Tibial artery (tissue), 4 donors: ENCODE results near the gene DROSHA.

Experiments used
- DNase-seq, 2 donors: peaks; one replicate each; pipeline ENCODE4 v3.0.0-alpha.2; 2019
- H3K27ac ChIP-seq, 2 donors: fragments of 200-600 bp; sonication (generic) in 1 of 2; 1 replicate in 1 of 2; 2 replicates in 1 of 2; pipeline ENCODE4 v1.5.1; 2018 to 2019; ENCODE audit warnings: mild to moderate bottlenecking in 1 of 2
- H3K27me3 ChIP-seq, 2 donors: fragments of 200-600 bp; sonication (generic) in 1 of 2; one replicate each; pipeline versions ENCODE4 v1.5.1 to v1.6.0; 2016 to 2019
- H3K36me3 ChIP-seq, 3 donors: fragments of 200-600 bp; sonication (generic) in 2 of 3; one replicate each; pipeline ENCODE4 v1.5.1; 2016 to 2019; ENCODE audit warnings: mild to moderate bottlenecking in 2 of 3
- H3K4me1 ChIP-seq, 4 donors: fragments of 200-600 bp; sonication (generic) in 2 of 4; 1 replicate in 3 of 4; 2 replicates in 1 of 4; pipeline ENCODE4 v1.5.1; 2016 to 2019
- H3K4me3 ChIP-seq, 2 donors: fragments of 200-600 bp; sonication (generic) in 1 of 2; 1 replicate in 1 of 2; 2 replicates in 1 of 2; pipeline ENCODE4 v1.5.1; 2018 to 2019; ENCODE audit warnings: mild to moderate bottlenecking in 2 of 2
- H3K9me3 ChIP-seq, 3 donors: fragments of 200-600 bp; sonication (generic) in 1 of 3; one replicate each; pipeline ENCODE4 v1.5.1; 2016 to 2019
- intact Hi-C: fragments of 100-400 bp; cut with DNase I; formaldehyde crosslinking; loops from one replicate; pipeline ENCODE4 v1.15.0; 2023; ENCODE audit warnings: low total_unique reads
- TF ChIP-seq, protein P1 (sequence below), 2 experiments: fragments of 200-600 bp in 1 of 2; fragments of 450-650 bp in 1 of 2; IDR thresholded peaks; one replicate each; pipeline ENCODE4 v1.5.1; 2017 to 2019; ENCODE audit warnings: antibody characterized with exemption in 2 of 2, mild to moderate bottlenecking in 1 of 2, moderate library complexity in 1 of 2

Gene DROSHA

DNA sequence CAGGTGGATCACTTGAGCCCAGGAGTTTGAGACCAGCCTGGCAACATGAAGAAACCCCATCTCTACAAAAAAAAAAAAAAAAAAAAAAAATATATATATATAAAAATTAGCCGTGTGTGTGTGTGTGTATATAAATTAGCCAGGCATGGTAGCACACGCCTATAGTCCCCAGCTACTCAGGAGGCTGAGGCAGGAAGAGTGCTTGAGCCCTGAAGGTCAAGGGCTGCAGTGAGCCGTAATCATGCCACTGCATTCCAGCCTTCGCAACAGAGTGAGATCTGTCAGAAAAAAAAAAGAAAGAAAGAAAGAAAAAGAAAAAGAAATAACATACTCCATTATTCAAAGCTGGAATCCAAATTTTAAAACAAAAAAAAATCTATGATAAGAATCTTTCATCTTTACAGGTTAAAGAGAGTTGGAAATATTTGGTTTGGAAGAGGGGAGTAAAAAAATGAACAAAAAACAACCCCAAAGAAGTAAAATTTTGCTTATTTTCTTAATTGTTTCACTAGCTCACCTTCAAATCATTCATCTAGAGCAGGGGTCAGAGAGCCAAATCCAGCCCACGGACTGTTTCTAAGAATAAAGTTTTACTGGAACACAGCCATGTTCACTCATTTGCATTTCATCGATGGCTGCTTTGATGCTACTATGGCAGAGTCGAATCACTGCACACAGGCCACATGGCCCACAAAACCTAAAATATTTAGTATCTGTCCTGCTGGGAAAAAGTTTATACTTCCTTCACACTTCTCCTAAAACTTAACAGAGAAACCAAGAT lies 109.9 kb downstream of the DROSHA start:
- Histone ChIP-seq H3K4me1 (peaks cover 0 to 4% (median 0%) of the 10 kb centered on the region in 4 donors), H3K36me3 (peaks cover 38 to 65% (median 55%) of the 10 kb centered on the region in 3 donors), H3K27ac (no peak overlapping the region), H3K27me3 (no peaks in the 10 kb centered on the region), H3K9me3 (no peaks in the 10 kb centered on the region), H3K4me3 (no peak overlapping the region)
- intact Hi-C loops = no loop called here
- no peak for DNase-seq
- TF ChIP-seq, protein P1, sequence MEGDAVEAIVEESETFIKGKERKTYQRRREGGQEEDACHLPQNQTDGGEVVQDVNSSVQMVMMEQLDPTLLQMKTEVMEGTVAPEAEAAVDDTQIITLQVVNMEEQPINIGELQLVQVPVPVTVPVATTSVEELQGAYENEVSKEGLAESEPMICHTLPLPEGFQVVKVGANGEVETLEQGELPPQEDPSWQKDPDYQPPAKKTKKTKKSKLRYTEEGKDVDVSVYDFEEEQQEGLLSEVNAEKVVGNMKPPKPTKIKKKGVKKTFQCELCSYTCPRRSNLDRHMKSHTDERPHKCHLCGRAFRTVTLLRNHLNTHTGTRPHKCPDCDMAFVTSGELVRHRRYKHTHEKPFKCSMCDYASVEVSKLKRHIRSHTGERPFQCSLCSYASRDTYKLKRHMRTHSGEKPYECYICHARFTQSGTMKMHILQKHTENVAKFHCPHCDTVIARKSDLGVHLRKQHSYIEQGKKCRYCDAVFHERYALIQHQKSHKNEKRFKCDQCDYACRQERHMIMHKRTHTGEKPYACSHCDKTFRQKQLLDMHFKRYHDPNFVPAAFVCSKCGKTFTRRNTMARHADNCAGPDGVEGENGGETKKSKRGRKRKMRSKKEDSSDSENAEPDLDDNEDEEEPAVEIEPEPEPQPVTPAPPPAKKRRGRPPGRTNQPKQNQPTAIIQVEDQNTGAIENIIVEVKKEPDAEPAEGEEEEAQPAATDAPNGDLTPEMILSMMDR (IDR thresholded peaks at IDR 0.05) = no peak

DNA sequence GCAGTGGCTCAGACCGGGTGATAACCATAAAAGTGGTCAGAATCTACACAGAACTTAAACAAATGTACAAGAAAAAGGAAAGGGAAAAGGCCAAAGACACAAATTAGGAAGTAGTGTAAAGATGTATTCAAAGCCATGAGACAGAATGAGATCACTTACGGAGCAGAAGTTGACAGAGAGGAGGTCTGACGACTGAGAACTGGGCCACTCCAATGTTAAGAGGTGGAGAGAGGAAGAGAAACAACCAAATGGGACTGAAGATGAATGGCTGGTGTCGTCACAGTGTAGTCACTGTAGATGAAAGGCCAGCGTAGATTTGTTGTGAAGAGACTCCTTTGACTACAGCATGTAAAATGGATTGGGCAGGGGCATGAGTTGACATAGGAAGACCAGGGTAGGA lies 114.4 kb downstream of the DROSHA start:
- no peak for DNase-seq
- TF ChIP-seq, protein P1 (IDR thresholded peaks at IDR 0.05) = no peak
- H3K4me3 ChIP-seq = no peak overlapping the region
- intact Hi-C loops = no loop called here
- H3K9me3 ChIP-seq = no peaks in the 10 kb centered on the region
- no peak overlapping the region for H3K27ac ChIP-seq
- H3K4me1 ChIP-seq = peaks cover 0 to 4% (median 0%) of the 10 kb centered on the region in 4 donors
- H3K36me3 ChIP-seq = peaks cover 49 to 67% (median 63%) of the 10 kb centered on the region in 3 donors
- H3K27me3 ChIP-seq = no peaks in the 10 kb centered on the region

DNA sequence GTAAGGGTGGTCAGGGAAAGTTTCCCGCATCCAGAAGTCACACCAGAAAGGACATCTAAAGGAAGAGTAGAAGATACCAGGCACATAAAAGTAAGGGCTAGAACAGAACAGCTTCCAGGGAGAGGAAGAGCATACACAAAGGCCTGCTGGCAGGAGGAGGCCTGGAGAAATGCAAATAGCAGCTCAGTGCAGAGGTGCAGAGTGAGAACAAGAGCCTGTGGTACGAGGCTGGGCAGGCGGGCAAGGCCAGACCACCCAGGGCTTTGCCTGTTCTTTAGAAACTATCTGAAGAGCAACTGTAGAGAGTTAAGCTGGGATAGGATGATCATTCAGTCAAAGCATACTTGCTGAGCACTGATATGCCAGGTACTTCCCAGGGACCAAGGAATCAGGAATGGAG lies 115.3 kb downstream of the DROSHA start:
- H3K27me3 ChIP-seq = no peaks in the 10 kb centered on the region
- peaks cover 49 to 77% (median 63%) of the 10 kb centered on the region in 3 donors for H3K36me3 ChIP-seq

DNA sequence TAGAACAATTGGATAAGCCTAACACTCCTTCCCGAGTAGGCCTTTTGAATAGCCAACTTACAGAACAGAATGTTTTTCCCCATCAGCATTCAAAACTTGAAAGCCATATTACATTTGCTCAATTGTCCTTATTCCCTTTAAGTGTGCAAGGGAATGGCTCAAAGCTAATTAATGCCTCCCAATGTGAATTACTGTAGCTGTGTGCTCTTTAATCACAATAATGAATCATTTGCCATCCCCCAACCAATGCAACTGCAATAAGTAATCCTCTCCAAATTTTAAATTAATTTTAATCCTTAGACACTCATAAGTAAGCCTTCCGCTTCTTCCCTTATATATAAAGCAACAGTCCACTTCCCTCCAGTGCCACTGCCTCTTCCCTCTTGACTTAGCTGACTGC lies 115.9 kb downstream of the DROSHA start:
- no peaks in the 10 kb centered on the region for H3K4me1 ChIP-seq
- H3K27me3 ChIP-seq = no peaks in the 10 kb centered on the region
- intact Hi-C loops = no loop called here
- H3K27ac ChIP-seq = no peak overlapping the region
- TF ChIP-seq, protein P1 (IDR thresholded peaks at IDR 0.05) = no peak
- no peak for DNase-seq
- no peaks in the 10 kb centered on the region for H3K9me3 ChIP-seq
- no peak overlapping the region for H3K4me3 ChIP-seq
- H3K36me3 ChIP-seq = peaks cover 47 to 75% (median 62%) of the 10 kb centered on the region in 3 donors

More for the DNA sequence above, 115.3 kb downstream of the DROSHA start:
- intact Hi-C loops = no loop called here
- H3K27ac ChIP-seq = no peak overlapping the region
- H3K4me1 ChIP-seq = no peaks in the 10 kb centered on the region
- H3K4me3 ChIP-seq = no peak overlapping the region
- TF ChIP-seq, protein P1 (IDR thresholded peaks at IDR 0.05) = no peak
- H3K9me3 ChIP-seq = no peaks in the 10 kb centered on the region
- no peak for DNase-seq

DNA sequence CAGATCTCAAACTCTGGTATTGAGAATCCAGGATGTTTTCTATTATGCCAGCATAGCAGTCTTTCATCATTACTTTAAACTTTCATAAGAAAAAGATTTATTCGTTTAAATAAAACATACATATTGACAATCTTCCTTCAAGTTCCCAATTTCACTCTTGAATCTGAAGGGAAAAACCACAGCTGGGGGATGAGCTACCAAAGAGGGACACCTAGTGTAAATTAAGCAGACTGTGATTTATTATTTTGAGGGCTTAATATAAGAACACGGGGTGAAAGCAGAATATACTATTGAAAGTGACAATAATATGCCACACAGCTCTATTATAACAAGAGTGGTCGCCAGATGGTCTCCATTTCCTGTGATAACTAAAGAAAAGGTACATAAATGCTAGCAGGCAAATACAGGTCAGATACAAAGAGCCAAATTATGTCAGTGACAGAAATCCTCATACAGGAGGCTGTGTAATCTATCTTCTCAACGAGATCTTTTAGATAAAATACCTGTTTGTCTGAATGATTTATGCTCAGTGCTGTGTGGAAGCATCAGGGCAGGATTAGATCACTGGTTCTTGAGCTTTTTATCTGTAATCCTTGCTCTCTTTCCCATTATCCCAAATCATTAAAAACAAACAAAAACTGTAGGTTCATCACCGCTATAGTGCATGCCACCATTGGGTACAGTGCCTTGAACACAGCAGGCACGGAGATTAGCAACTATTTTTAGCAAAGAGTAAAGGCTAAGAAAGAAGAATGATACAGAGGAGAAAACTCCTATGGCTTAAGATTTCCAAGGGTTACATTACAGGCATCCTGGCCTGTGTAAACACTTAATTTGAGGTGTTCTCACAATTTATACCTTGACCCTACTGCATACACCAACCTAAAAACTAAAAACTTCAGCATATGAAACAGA lies 116.6 kb downstream of the DROSHA start:
- intact Hi-C loops = no loop called here
- TF ChIP-seq, protein P1 (IDR thresholded peaks at IDR 0.05) = no peak
- Histone ChIP-seq H3K4me1 (no peaks in the 10 kb centered on the region), H3K27ac (no peak overlapping the region), H3K9me3 (no peaks in the 10 kb centered on the region), H3K27me3 (no peaks in the 10 kb centered on the region), H3K36me3 (peaks cover 41 to 74% (median 62%) of the 10 kb centered on the region in 3 donors), H3K4me3 (no peak overlapping the region)
- DNase-seq = no peak
